Measurements from ENCODE around the gene NBEAL2. TPM values are rescaled to one million over a fixed set of nuclear protein-coding genes. Genes with fewer than 3 reads are reported as not detected.
A peak's percentile ranks its signal among the peaks of the same experiment; 100 is the strongest.
"Not testable (repeated sequence)": the region's sequence is repeated elsewhere in the genome, so short reads cannot be mapped to it uniquely, and the experiment has no call there.

The NBEAL2 gene
- total RNA-seq, 4 donors from 2014 or later = 128 to 297 (median 185) TPM

DNA sequence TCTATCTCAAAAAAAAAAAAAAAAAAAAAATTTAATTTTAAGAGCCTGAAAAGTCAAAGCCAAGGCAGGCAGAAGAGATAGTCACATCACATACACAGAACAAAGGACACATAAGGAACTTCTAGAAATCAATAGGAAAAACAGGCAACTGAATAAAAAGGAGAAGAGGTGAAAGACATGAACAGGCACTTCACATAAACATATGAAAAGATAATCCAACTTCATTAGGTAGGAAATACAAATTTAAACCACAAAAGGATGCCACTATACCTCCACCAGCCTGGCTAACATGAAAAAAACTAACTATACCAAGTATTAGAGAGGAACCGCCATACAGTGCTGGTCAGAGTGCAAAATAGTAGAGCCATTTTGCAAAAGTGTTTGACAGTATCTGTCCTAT is 17.0 kb upstream of the NBEAL2 start:
- intact Hi-C loops (cut with DNase I) = no loop called here
- peak overlapping the region in 2 of 4 donors; percentile 3 to 12 for H3K27ac ChIP-seq
- H3K36me3 ChIP-seq = peaks cover 0 to 29% (median 0%) of the 10 kb centered on the region in 3 donors
- H3K27me3 ChIP-seq = no peaks in the 10 kb centered on the region
- peaks cover 42 to 71% (median 55%) of the 10 kb centered on the region in 3 donors for H3K4me1 ChIP-seq
- H3K9me3 ChIP-seq = no peaks in the 10 kb centered on the region
- 89 to 100% methylated on average over 1 of the region's 1 CpG for WGBS, 2 donors
- DNase-seq = no peak
- TF ChIP-seq, protein P1, sequence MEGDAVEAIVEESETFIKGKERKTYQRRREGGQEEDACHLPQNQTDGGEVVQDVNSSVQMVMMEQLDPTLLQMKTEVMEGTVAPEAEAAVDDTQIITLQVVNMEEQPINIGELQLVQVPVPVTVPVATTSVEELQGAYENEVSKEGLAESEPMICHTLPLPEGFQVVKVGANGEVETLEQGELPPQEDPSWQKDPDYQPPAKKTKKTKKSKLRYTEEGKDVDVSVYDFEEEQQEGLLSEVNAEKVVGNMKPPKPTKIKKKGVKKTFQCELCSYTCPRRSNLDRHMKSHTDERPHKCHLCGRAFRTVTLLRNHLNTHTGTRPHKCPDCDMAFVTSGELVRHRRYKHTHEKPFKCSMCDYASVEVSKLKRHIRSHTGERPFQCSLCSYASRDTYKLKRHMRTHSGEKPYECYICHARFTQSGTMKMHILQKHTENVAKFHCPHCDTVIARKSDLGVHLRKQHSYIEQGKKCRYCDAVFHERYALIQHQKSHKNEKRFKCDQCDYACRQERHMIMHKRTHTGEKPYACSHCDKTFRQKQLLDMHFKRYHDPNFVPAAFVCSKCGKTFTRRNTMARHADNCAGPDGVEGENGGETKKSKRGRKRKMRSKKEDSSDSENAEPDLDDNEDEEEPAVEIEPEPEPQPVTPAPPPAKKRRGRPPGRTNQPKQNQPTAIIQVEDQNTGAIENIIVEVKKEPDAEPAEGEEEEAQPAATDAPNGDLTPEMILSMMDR (IDR thresholded peaks at IDR 0.05) = no peak
- no peak for TF ChIP-seq POLR2A (IDR thresholded peaks at IDR 0.05)
- H3K4me3 ChIP-seq = no peak overlapping the region

DNA sequence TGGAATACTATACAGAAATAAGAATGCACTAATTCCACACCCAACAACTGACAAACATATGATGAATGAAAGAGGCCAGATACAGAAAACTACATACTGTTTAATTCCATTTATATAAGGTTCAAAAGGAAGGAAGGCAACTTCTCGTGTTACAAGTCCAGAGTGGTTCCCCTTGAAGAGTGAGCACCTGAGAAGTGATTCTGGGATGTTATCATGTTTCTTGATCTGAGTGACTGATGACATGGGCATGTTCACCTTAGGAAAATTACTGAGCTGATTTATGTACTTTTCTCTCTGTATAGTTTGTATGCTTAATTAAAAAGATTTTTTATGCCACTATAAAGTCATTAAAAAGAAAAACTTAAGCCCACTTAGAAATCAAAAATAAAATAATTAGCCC is 16.5 kb upstream of the NBEAL2 start:
- Histone ChIP-seq H3K36me3 (peaks cover 0 to 30% (median 0%) of the 10 kb centered on the region in 3 donors), H3K27me3 (no peaks in the 10 kb centered on the region), H3K4me3 (no peak overlapping the region), H3K4me1 (peaks cover 43 to 73% (median 57%) of the 10 kb centered on the region in 3 donors), H3K27ac (peak overlapping the region in 2 of 4 donors; percentile 3 to 12), H3K9me3 (no peaks in the 10 kb centered on the region)
- TF ChIP-seq, protein P1 (IDR thresholded peaks at IDR 0.05) = no peak
- TF ChIP-seq POLR2A (IDR thresholded peaks at IDR 0.05) = no peak
- DNase-seq = no peak
- 72 to 86% methylated on average over 1 of the region's 1 CpG for WGBS, 2 donors
- intact Hi-C loops (cut with DNase I) = no loop called here

DNA sequence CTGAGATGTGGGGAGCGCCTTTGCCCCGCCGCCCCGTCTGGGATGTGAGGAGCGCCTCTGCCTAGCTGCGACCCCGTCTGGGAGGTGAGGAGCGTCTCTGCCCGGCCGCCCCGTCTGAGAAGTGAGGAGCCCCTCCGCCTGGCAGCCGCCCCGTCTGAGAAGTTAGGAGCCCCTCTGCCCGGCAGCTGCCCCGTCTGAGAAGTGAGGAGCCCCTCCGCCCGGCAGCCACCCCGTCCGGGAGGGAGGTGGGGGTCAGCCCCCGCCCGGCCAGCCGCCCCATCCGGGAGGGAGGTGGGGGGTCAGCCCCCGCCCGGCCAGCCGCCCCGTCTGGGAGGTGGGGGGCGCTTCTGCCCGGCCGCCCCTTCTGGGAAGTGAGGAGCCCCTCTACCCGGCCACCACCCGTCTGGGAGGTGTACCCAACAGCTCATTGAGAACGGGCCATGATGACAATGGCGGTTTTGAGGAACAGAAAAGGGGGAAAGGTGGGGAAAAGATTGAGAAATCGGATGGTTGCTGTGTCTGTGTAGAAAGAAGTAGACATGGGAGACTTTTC is 15.4 kb upstream of the NBEAL2 start:
- intact Hi-C loops (cut with DNase I) = not testable (repeated sequence)

DNA sequence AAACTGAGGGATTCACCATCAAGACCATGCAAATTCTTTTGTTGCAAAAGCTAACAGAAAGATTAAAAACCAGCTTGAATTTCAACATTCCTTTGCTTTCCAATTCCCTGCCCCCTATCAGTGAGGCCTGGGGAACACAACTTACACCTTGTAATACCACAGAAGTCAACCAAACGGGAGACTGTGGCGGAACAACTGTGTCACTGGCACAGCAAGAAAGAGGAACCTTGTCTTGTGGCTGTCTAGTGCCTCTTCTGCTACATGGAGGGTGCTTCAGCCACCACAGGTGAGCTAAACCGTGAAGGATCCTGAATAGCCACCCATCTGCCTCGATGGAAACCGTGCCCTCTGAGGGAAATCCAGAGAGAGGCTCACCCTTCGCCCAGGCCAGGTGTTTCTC is 14.3 kb upstream of the NBEAL2 start:
- 35 to 62% methylated on average over 2 to 6 of the region's 6 CpGs for WGBS, 2 donors
- DNase-seq = no peak
- Histone ChIP-seq H3K27ac (peak overlapping the region in 3 of 4 donors; percentile 47 to 80 (median 79)), H3K4me3 (no peak overlapping the region), H3K4me1 (peaks cover 50 to 76% (median 51%) of the 10 kb centered on the region in 3 donors), H3K27me3 (no peaks in the 10 kb centered on the region), H3K9me3 (no peaks in the 10 kb centered on the region), H3K36me3 (peaks cover 0 to 42% (median 0%) of the 10 kb centered on the region in 3 donors)
- intact Hi-C loops (cut with DNase I) = no loop called here
- TF ChIP-seq, protein P1 (IDR thresholded peaks at IDR 0.05) = no peak
- TF ChIP-seq POLR2A (IDR thresholded peaks at IDR 0.05) = no peak

More for the DNA sequence above, 15.4 kb upstream of the NBEAL2 start:
- H3K27me3 ChIP-seq, H3K4me3 ChIP-seq, DNase-seq, H3K9me3 ChIP-seq, H3K27ac ChIP-seq: not testable (repeated sequence)
- Histone ChIP-seq H3K4me1 (peaks cover 54 to 76% (median 54%) of the 10 kb centered on the region in 3 donors), H3K36me3 (peaks cover 0 to 35% (median 0%) of the 10 kb centered on the region in 3 donors)
- WGBS, 2 donors = 64 to 73% methylated on average over 1 to 2 of the region's 36 CpGs

DNA sequence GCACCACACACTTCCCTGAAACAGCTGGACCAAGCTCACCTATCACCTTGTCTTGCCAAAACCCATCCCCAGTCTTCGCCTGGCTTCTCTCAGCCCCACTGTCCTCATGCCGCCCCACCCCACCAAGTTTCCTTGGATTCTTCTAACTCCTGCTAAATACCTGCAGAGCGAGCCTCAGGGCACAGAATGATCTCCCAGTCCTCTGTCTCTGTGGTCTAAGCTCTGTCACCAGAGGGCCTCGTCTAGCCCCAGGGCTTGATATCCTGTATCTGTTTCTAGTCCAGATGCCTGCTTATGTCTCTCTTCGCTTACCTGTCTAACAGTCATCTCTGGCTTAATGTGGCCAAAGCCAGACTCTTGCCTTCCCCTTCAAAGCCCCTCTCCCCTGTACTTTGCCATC is 12.7 kb upstream of the NBEAL2 start:
- TF ChIP-seq, protein P1 (IDR thresholded peaks at IDR 0.05) = no peak
- TF ChIP-seq POLR2A (IDR thresholded peaks at IDR 0.05) = no peak
- peak overlapping the region; percentile 14 to 80 (median 63) for H3K27ac ChIP-seq
- intact Hi-C loops (cut with DNase I) = no loop called here
- no peak overlapping the region for H3K4me3 ChIP-seq
- peaks cover 48 to 76% (median 59%) of the 10 kb centered on the region in 3 donors for H3K4me1 ChIP-seq
- H3K9me3 ChIP-seq = no peaks in the 10 kb centered on the region
- WGBS, 2 donors = 72 to 82% methylated on average over 5 of the region's 5 CpGs
- no peak for DNase-seq
- H3K36me3 ChIP-seq = peaks cover 0 to 57% (median 0%) of the 10 kb centered on the region in 3 donors
- H3K27me3 ChIP-seq = no peaks in the 10 kb centered on the region
